Testis (tissue), 2 donors: ENCODE data around the gene NKD1.

Experiments
- CTCF ChIP-seq, 3 experiments: fragments of 450-650 bp in 2 of 3; fragments of 200-600 bp in 1 of 3; sonication (generic) in 1 of 3; IDR thresholded peaks; one replicate each; pipeline ENCODE4 v1.5.1; 2016 to 2019; ENCODE audit warnings: antibody characterized with exemption in 3 of 3, mild to moderate bottlenecking in 2 of 3, moderate library complexity in 1 of 3
- POLR2A ChIP-seq: fragments of 450-650 bp; IDR thresholded peaks from one replicate; pipeline ENCODE4 v1.6.1; 2017; ENCODE audit warnings: antibody characterized with exemption, mild to moderate bottlenecking, moderate library complexity

DNA sequence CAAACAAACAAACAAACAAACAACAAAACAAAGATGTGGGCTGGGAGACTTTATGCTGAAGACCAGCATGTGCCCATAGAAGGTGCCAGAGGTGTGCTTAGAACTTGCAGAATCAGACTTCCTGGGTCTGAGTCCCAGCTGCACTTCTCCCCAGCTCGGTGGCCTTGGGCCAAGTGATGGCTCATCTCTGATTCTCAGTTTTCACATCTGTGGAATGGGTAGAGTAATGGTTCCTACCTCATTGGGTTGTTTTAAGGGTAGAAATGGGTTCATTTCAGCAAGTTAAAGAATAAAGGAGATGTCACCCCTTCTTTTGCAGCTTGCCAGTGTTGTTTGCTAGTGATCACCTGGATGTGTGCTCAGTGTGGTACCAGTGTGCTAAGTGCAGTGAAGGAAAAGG, 10.7 kb downstream of the NKD1 start:
- TF ChIP-seq CTCF (IDR thresholded peaks at IDR 0.05) (no peak), POLR2A (no peak)
